ENCODE results near the gene SYT12.

- TF ChIP-seq POLR2A (IDR thresholded peaks at IDR 0.05) (no peak), CTCF (IDR thresholded peaks at IDR 0.05) (peak in 3 of 4 experiments; percentile 44 to 53 (median 48)), EP300 (IDR thresholded peaks at IDR 0.05) (no peak), POLR2AphosphoS5 (IDR thresholded peaks at IDR 0.05) (no peak)
Observed at GRCh38 chr11:67053896-67054329, 31.0 kb downstream of the SYT12 start.

Data from sigmoid colon (tissue), 4 donors.